Mammary epithelial cell (primary cell): ENCODE results near the gene DCAF8.

ENCODE experiments used
- CTCF ChIP-seq, 2 donors: IDR thresholded peaks in 1 of 2; conservative IDR thresholded peaks in 1 of 2; 2 replicates each; pipeline ENCODE4 v1.5.1; 2011 to 2012; ENCODE audit warnings: inconsistent platforms in 2 of 2, low read length in 2 of 2, mild to moderate bottlenecking in 2 of 2, control low read depth in 1 of 2, low read depth in 1 of 2; ENCODE audit not compliant: insufficient read depth in 1 of 2; ENCODE audit errors: extremely low read depth in 1 of 2
- EZH2 ChIP-seq: IDR thresholded peaks from 2 replicates; pipeline ENCODE4 v1.6.1; 2012; ENCODE audit warnings: low read length, inconsistent platforms, borderline replicate concordance

- TF ChIP-seq CTCF (conservative IDR thresholded peaks at IDR 0.05 in 1 of 2, IDR thresholded peaks at IDR 0.05 in 1 of 2; ENCODE audit: extremely low read depth in 1 of 2, insufficient read depth in 1 of 2, low read depth in 1 of 2, low read length in 2 of 2) (no peak), EZH2 (no peak)
Measured at GRCh38 chr1:160214481-160215140, 47.7 kb downstream of the DCAF8 start.
